ENCODE results near the gene BTNL3.

DNA sequence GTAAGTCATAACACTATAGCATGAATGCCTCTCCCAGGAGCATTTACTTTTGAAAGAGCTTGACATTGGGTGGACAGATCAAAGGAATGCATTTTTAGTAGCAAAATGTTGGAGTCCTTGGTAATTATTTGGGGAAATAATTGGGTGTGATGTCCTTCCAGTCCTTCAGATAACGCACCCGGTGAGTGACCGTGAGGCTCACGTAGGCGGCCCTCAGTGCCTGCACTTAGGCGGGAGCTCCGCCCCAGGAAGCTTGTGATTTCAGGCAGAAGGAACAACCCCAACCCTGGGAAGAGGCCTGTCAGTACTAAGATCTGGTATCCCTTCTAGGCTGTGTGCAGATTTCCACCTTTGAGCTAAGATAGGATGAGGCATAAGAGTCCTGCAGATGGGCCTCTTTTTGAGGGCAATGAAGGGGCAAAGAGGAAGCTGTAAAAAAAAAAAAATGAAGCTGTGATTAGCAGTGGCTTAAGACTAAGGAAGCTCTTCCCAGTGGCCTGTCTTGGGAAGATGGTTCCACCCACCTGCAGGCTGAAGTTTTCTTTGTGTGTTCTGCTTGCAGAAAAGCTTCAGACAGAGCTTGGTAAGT is 66.3 kb downstream of the BTNL3 start:
- TF ChIP-seq, protein P1, sequence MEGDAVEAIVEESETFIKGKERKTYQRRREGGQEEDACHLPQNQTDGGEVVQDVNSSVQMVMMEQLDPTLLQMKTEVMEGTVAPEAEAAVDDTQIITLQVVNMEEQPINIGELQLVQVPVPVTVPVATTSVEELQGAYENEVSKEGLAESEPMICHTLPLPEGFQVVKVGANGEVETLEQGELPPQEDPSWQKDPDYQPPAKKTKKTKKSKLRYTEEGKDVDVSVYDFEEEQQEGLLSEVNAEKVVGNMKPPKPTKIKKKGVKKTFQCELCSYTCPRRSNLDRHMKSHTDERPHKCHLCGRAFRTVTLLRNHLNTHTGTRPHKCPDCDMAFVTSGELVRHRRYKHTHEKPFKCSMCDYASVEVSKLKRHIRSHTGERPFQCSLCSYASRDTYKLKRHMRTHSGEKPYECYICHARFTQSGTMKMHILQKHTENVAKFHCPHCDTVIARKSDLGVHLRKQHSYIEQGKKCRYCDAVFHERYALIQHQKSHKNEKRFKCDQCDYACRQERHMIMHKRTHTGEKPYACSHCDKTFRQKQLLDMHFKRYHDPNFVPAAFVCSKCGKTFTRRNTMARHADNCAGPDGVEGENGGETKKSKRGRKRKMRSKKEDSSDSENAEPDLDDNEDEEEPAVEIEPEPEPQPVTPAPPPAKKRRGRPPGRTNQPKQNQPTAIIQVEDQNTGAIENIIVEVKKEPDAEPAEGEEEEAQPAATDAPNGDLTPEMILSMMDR (IDR thresholded peaks at IDR 0.05), result no peak
- TF ChIP-seq TAF1 (IDR thresholded peaks at IDR 0.05; ENCODE audit: borderline replicate concordance, low read depth, low read length), result no peak
